H1 (cell line): ENCODE measurements around the gene SYNRG. TPM values are rescaled to one million over a fixed set of nuclear protein-coding genes. Genes with fewer than 3 reads are reported as not detected.

Source experiments
- ATF3 ChIP-seq: IDR thresholded peaks from 2 replicates; pipeline ENCODE4 v1.6.1; 2011; ENCODE audit warnings: low read depth, mild to moderate bottlenecking, low read length; ENCODE audit not compliant: insufficient read depth
- JUND ChIP-seq: IDR thresholded peaks from 2 replicates; pipeline ENCODE4 v1.6.1; 2011; ENCODE audit warnings: mild to moderate bottlenecking, improper control_type of control experiment, low read length
- MAFK ChIP-seq: IDR thresholded peaks from 2 replicates; pipeline ENCODE4 v1.6.1; 2012; ENCODE audit warnings: low read depth, mild to moderate bottlenecking, improper control_type of control experiment, low read length
- SAP30 ChIP-seq: fragments of 300-600 bp; sonication (generic); IDR thresholded peaks from 2 replicates; pipeline ENCODE4 v1.7.1; 2012; ENCODE audit warnings: low read length, moderate library complexity, mild to moderate bottlenecking, inconsistent platforms; ENCODE audit not compliant: insufficient read depth, insufficient replicate concordance
- polyA plus RNA-seq, 7 experiments: library from polyadenylated mRNA; depleted of rRNA in 3 of 7; stranded (reverse) in 5 of 7; unstranded in 2 of 7; fragments of >200 nt in 5 of 7; fragments of 200-250 nt in 2 of 7; gene quantifications; 1 replicate in 5 of 7; 2 replicates in 1 of 7; 4 replicates in 1 of 7; pipeline versions ENCODE4 v1.2.1 to v1.2.3, GENCODE V29; 2011 to 2013; ENCODE audit warnings: missing spikeins in 2 of 7, mixed read lengths in 2 of 7
- total RNA-seq: library from RNA; stranded (reverse); fragmentation: NEBNext Ultra II Directional; extraction: Animal tissue kit (Norgen Biotek cat#: 25700); gene quantifications from 2 replicates; pipeline ENCODE4 v1.2.1, GENCODE V29; 2021

SYNRG gene
- total and polyA plus RNA-seq, 2 of the 8 experiments (the other 6 are each of a cell fraction or from before 2014, with no cell fraction given), result 7.7 to 31.7 TPM

DNA sequence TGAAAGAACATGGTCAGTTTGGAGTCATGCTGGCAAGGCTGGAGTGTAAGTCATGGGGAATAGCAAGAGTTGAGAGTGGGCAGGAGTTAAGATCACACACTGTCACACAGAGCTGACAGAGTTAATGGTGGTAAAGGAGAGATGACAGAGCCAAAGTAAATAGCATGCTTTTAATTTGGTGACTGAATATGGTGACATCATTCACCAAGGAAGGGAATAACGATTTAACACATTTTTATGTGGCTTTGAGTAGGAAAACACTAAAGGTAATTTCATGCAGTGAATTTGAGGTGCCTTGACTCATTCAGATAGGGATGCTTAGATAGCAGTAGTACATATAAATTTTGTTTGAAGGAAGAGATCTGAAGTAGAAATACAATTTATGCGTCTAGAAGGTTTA lies 42.1 kb downstream of the SYNRG start (continued):
- TF ChIP-seq SAP30, result no peak
- no peak for TF ChIP-seq ATF3
- no peak for TF ChIP-seq MAFK
- no peak for TF ChIP-seq JUND
- TF ChIP-seq, all 59 proteins: peak for 0
